HG03066 (cell line): ENCODE results near the gene CCDC112.
"Not testable (repeated sequence)": the region's sequence is repeated elsewhere in the genome, so short reads cannot be mapped to it uniquely, and the experiment has no call there.

Source experiments
- ATAC-seq: cut with Tn5 transposase; IDR thresholded peaks from one replicate; pipeline ENCODE4 v1.9.1; 2021; ENCODE audit warnings: low read depth; ENCODE audit not compliant: unreplicated experiment

The CCDC112 gene

DNA sequence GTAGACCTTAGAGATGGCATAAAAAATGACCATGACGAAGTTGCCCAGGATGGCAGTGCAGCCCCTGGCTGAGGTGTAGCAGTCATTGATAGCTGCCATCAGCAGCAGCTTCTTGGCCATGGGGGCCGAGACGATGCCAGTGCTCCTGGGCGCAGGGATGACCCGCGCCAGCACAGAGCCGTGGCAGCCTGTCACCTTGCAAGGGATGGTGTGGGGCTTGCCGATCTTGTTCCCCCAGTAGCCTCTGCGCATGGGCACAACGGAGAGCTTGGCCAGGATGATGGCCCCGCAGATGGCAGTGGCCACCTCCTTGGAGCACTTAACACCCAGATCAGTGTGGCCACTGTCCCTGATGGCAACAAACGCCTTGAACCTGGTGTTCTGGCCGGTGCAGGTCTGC lies 31.7 kb downstream of the CCDC112 start:
- ATAC-seq, result no peak

DNA sequence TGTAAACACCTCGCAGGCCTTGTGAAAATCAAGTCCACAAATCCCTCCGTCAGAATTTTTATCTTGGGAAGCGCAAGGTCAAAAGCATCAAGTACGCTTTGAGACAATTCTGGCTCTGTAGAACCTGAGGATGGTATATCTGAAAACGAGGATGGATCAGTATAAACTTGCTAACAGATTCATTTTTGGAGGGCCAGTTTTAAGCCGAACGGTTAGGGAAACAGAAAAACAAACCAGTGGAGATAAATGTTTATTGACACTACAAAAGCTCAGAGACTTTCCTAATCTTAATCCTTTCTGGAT lies 33.4 kb downstream of the CCDC112 start:
- ATAC-seq, result no peak

DNA sequence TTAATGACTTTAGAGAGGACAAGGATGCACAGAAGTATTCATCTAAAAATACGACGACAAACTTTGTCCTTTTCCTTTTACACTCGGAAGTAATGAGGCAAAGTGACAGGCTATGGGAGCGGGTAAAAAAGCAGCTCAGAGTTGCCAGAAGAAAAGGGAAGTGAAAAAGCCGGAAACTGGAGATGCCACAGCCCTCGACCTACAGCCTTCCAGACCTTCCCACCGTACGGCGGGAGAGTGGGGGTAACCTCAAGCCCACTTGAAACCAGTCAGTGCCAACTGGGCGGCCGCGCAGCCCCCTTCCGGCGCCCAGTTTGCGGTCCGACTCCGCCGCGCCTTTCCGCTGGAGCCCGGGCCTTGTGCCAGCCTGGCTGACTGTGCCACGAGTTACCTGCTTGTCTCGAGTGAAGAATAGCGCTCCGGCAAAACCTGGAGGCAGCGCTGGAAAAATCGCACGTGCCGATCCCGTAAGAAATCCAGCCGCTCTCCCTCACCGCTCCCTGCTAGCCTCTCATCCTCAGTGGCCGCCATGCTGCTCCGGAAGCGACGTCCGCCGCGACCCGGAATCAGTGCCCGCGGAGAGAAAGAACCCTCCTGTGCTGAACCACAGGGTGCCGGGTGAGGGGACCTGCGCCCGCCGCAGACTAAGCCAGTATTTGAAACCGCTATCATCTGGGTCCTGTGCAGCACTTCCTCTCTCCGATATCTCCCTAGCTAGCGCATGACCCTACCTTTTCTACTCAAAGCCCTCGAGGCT lies 34.0 kb downstream of the CCDC112 start, which contains the start of gene PGGT1B:
Gene PGGT1B, minus strand, starts transcription at position 557 of the 757 bp plus-strand sequence. Its CDS starts 26 bp downstream, at position 531.
- ATAC-seq, result peak; percentile 91

DNA sequence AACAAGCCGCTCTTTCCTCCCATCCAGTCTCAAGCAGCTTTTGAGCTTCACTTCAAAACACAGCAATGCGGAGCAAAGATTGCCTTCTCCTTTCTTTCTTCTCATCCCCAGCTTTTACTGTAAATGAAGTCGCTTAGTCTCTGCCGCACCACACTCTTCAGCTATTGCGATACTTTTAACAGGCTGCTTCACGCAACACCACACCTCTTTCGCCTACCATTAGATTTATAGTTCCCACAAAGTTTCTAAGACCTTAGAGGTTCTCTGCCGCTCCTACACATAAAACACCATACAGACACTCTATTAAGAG lies 34.5 kb downstream of the CCDC112 start:
- ATAC-seq, result peak; percentile 38

DNA sequence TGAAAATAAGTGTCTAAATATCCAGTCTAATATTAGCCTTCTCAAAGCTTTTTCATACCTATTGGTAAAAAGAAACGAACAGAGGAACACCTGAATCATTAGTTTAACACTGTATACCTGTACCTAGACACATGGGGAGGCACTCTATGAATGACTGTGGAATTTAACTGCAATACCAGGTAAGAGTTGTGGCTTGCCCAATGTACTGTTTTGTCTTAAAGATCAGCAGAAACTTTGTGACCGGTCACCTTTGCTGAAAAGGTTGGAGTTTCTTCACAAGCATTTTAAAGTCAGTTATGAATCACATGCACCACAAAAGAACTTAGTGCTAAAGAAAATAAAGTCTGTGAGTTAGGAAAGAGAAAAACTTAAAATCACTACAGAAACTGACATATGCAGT lies 36.2 kb downstream of the CCDC112 start:
- ATAC-seq, result no peak

DNA sequence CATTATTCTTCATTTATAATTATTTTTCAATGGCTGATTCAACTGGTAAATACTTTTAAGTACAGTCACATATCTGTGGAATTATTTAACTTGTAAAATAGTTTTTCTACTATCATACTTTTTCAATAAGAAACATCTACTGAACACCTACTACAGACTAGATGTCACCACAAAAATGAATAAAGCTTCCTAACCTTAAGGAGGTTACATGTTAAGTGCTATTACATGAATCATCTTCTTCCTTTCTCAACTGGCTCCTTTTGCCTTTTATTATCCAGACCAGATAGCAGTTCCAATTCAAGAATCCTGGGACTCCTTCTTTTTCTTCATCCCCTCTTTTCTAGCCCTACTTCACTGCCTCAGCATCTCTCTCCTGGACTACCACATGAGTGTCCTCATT lies 38.5 kb downstream of the CCDC112 start:
- no peak for ATAC-seq

DNA sequence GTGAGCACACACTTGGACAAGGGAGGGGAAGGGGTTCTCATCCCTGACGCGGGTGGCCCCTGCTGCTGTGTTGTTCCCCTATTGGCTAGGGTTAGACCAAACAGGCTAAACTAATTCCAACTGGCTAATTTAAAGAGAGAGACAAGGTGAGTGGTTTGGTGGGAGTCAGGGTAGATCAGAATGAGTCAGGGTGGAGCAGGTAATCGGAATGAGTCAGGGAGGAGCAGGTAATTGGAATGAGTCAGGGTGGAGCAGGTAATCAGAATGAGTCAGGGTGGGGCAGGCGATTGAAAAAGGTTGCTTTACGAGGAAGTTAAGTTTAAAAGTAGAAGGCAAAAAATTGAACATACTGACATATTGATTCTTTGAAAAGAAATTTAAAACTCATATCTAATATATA lies 47.1 kb downstream of the CCDC112 start:
- not testable (repeated sequence) for ATAC-seq

DNA sequence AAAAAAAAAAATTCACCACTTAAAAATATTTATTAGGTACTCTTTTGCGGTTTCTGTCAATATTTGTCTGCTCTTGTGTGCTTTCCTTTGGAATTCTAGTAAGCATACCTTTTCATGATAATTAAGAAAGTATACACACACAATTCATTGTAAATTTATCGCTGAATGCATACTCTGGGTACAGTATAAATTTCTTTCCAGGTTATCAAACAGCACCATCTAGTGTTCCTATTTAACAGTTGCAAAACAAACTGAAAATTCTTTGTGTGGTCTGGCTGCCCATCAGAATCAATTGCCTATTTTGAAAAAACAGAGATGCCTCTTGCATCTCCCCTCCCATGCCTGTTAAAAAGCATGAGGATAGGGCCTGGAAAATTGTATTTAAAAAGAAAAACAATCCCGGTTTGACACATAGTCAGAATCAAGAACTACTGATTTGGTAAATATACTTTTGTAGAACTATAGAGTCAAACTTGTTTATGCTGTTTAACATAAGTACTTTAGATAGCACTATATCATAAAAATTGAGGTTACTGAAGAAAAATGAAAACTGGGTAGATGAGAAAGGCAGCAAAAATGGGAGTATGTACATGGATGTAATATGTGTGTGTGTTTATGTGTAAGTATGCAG lies 50.0 kb downstream of the CCDC112 start:
- peak; percentile 79 for ATAC-seq

DNA sequence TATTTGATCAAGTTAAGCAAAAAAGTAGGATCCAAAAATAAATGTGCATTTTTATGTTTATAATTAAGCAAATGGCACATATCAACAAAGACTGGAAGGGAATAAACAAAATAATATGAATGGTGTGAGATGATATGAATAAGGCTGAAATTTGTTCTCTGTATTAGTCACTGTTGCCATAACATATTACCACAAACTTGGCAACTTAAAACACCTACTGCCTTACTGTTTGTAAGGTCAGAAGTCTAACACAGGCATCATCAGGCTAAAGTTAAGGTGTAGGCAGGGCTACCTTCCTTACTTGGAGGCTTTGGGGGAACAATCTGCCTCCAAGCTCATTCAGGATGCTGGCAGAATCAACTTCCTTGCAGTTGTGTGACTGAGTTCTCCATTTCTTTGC lies 53.0 kb downstream of the CCDC112 start:
- ATAC-seq, result no peak

DNA sequence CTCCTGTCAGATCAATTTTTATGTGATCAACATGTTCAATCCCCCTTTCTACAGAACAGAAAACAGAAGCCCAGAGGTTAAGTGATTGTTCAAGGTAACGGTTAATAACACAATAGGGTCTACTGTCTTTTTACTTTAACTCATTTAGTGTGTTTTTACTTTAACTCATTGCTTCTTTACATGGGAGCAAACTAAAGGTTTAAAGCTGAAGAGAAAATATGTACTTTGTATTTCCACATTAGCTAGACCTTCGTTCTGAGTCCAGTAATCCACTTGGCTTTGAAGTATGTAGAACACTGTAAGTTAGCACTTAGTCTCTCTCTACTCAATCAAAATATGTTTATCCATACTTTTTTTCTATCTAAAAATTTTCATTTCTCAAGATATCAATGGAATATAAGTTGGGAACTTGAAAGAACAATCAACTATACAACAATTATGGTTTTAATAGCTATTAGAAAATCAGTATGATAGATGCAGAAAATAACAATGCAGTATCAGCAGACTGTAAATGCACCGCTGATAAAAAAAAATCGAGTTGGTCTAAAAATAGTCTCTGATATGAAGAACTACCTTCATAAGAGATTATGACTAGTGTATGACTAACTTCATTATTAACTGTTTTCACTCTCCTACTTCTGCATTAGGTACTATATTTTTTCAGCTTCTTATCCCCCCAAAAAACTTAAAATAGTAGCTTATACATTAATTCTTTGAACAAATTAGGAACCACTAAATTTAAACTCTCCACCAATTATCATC lies 54.4 kb downstream of the CCDC112 start:
- no peak for ATAC-seq

DNA sequence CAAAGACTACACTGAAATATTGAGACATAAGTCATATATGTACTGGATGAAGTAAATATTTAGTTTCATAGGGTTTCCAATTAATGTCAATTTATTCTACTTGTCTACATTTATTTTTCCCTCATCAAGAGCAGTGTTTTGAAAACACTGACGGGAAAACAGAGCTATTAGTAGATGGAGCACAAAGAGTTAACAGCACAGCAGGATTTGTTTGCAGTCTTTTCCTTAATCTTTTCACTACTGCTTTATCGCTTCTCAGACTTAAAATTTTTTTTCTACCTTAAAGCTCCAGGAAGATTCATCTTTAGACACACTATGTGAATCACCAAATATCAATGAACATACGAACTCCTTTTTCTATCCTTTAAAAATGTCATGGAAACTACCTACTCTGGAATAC lies 59.4 kb downstream of the CCDC112 start:
- ATAC-seq, result no peak

DNA sequence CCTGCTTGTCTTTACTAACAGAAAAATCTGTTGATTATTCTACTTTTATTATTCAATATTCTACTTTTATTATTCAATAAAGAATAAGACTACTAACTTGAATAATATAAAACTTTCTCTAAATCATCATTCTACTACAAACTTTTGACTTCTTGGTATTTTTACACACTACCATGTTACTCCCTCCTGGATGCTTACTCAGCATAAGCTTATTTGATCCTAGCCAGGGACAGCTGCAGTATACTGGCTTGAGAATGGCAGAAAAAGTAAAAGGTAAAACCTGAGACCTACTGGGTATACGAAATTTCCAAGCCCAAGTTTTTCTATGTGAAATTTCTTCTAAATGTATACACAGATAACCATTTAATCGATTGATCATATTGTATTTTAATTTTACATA lies 59.9 kb downstream of the CCDC112 start:
- no peak for ATAC-seq

DNA sequence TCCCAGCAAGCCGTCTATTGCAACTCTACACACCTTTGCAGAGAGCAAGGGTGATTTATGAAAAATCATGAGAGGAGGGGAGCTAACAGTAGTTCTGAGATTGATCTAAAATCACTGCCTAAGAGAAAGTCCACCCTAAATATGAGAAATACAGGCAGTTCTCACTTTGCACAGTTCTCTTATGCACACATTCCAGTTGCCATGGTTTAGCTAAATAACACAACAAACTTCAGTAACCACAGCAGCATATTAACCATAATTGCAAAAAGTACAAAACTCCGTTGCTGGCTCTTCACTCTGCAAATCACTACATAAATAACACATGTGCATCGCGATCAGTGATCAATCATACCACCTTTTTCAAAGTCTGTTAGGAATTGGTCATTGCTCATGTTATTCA lies 64.9 kb downstream of the CCDC112 start:
- no peak for ATAC-seq

DNA sequence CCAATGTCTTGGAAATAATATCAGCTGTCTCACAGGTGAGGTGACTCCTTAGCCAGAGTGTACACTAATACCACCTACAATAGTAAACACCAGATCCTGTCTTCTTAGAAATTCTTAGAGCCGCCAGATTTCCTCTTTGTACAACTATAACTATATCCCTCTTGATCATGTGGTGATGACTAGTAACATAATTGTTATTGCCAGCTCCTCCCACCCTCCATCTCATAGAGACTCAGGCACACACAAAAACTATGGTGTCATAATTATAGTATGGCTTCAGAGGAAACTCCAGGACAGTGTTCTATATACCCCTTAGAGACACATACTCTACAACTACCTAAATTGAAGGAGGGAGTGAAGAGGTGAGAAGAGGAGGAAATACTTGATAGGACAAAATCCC lies 66.8 kb downstream of the CCDC112 start:
- ATAC-seq, result no peak

DNA sequence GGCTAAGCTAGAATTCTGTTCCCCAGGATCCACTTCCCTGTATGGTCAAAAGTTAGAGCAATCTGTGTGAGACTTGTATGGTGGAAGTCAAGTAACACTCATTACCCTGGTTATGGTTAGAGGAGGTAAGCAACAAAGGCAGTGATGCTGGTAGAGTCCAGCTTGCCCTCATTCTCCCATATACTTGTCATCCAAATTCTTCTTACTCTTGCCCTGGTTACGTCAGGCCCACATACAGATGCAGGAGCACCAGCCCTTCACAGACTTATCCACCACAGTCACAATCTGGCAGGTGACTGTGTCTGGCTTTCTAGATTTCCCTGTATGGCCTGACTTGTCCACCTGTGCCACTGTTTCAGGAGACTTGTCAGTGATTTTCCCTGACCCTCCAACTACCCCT lies 69.2 kb downstream of the CCDC112 start:
- no peak for ATAC-seq
